OCI-LY1 (cell line): ENCODE results near the gene IL1RAPL2.
"Not testable (repeated sequence)": the region's sequence is repeated elsewhere in the genome, so short reads cannot be mapped to it uniquely, and the experiment has no call there.

ENCODE experiments used
- EZH2 ChIP-seq: fragments of 200-600 bp; sonication (generic), shearing (Covaris generic); IDR thresholded peaks from 2 replicates; pipeline ENCODE4 v1.8.0; 2017; ENCODE audit warnings: borderline replicate concordance, mixed run types, mild to moderate bottlenecking, antibody characterized with exemption, low read length, moderate library complexity, mixed read lengths
- TF ChIP-seq, protein P1 (sequence below): fragments of 200-600 bp; sonication (generic), shearing (Covaris generic); IDR thresholded peaks from 2 replicates; pipeline ENCODE4 v1.5.1; 2017; ENCODE audit warnings: mild to moderate bottlenecking, antibody characterized with exemption, low read length, moderate library complexity, mixed read lengths

DNA sequence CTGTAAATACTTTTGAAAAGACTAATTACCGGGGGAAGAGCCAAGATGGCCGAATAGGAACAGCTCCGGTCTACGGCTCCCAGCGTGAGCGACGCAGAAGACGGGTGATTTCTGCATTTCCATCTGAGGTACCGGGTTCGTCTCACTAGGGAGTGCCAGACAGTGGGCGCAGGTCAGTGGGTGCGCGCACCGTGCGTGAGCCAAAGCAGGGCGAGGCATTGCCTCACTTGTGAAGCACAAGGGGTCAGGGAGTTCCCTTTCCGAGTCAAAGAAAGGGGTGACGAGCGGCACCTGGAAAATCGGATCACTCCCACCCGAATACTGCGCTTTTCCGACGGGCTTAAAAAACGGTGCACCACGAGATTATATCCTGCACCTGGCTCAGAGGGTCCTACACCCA lies 1230.9 kb downstream of the IL1RAPL2 start:
- TF ChIP-seq, protein P1, sequence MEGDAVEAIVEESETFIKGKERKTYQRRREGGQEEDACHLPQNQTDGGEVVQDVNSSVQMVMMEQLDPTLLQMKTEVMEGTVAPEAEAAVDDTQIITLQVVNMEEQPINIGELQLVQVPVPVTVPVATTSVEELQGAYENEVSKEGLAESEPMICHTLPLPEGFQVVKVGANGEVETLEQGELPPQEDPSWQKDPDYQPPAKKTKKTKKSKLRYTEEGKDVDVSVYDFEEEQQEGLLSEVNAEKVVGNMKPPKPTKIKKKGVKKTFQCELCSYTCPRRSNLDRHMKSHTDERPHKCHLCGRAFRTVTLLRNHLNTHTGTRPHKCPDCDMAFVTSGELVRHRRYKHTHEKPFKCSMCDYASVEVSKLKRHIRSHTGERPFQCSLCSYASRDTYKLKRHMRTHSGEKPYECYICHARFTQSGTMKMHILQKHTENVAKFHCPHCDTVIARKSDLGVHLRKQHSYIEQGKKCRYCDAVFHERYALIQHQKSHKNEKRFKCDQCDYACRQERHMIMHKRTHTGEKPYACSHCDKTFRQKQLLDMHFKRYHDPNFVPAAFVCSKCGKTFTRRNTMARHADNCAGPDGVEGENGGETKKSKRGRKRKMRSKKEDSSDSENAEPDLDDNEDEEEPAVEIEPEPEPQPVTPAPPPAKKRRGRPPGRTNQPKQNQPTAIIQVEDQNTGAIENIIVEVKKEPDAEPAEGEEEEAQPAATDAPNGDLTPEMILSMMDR, result not testable (repeated sequence)
- not testable (repeated sequence) for TF ChIP-seq EZH2
